Spleen (tissue), 11 donors: ENCODE data around the gene DIO1. TPM values are rescaled to one million over a fixed set of nuclear protein-coding genes. Genes with fewer than 3 reads are reported as not detected.

Experiments used
- DNase-seq: peaks from one replicate; pipeline ENCODE4 v3.0.0-alpha.2; 2020
- H3K27ac ChIP-seq, 8 donors: fragments of 200-600 bp; sonication (generic) in 7 of 8; 1 replicate in 4 of 8; 2 replicates in 4 of 8; pipeline versions ENCODE4 v1.5.0 to v1.8.0; 2016 to 2021; ENCODE audit warnings: inconsistent platforms in 4 of 8, mild to moderate bottlenecking in 4 of 8, moderate library complexity in 1 of 8
- H3K27me3 ChIP-seq, 7 donors: fragments of 200-600 bp; sonication (generic) in 6 of 7; replicated peaks in 1 of 7; 1 replicate in 4 of 7; 2 replicates in 3 of 7; pipeline versions ENCODE4 v1.5.0 to v1.8.0; 2016 to 2021; ENCODE audit warnings: inconsistent platforms in 3 of 7, mild to moderate bottlenecking in 1 of 7
- H3K36me3 ChIP-seq, 6 donors: fragments of 200-600 bp; sonication (generic) in 5 of 6; 1 replicate in 4 of 6; 2 replicates in 2 of 6; pipeline versions ENCODE4 v1.5.0 to v1.8.0; 2016 to 2021; ENCODE audit warnings: inconsistent platforms in 2 of 6
- H3K4me1 ChIP-seq, 6 donors: fragments of 200-600 bp; sonication (generic) in 5 of 6; 1 replicate in 3 of 6; 2 replicates in 3 of 6; pipeline versions ENCODE4 v1.5.0 to v1.8.0; 2016 to 2021; ENCODE audit warnings: inconsistent platforms in 3 of 6
- H3K4me3 ChIP-seq, 8 donors: fragments of 200-600 bp; sonication (generic) in 7 of 8; 1 replicate in 4 of 8; 2 replicates in 4 of 8; pipeline versions ENCODE4 v1.5.0 to v1.8.0; 2016 to 2021; ENCODE audit warnings: inconsistent platforms in 4 of 8, mild to moderate bottlenecking in 4 of 8, moderate library complexity in 2 of 8
- H3K9me3 ChIP-seq, 8 donors: fragments of 200-600 bp; sonication (generic) in 7 of 8; 1 replicate in 4 of 8; 2 replicates in 4 of 8; pipeline versions ENCODE4 v1.5.0 to v1.8.0; 2016 to 2021; ENCODE audit warnings: inconsistent platforms in 4 of 8
- POLR2A ChIP-seq, 3 donors: fragments of 450-650 bp; IDR thresholded peaks; one replicate each; pipeline ENCODE4 v1.5.1; 2017; ENCODE audit warnings: antibody characterized with exemption in 3 of 3, mild to moderate bottlenecking in 1 of 3
- POLR2AphosphoS5 ChIP-seq, 3 donors: sonication (generic); formaldehyde crosslinking; IDR thresholded peaks; one replicate each; pipeline ENCODE4 v1.5.1; 2017; ENCODE audit warnings: antibody characterized with exemption in 3 of 3
- WGBS, 5 donors: extraction: QIAGEN DNeasy Blood & Tissue Kit in 3 of 5; methylation state at CpG; one replicate each; pipeline versions ENCODE4 v1.1.5 to v1.1.7; 2013 to 2018; 5-methylcytosine and 5-hydroxymethylcytosine counted together
- intact Hi-C: fragments of 100-400 bp; cut with DNase I; formaldehyde crosslinking; loops from one replicate; pipeline ENCODE4 v1.15.0; 2023; ENCODE audit warnings: low total_unique reads
- polyA plus RNA-seq, 3 donors: library from polyadenylated mRNA; stranded (reverse); fragments of 200-250 nt; gene quantifications; one replicate each; pipeline ENCODE4 v1.2.1, GENCODE V29; 2013
- total RNA-seq, 7 donors: library from RNA; depleted of rRNA in 3 of 7; stranded (reverse); fragments of >200 nt in 3 of 7; fragmentation: NEBNext Ultra II Directional in 4 of 7; extraction: Animal tissue kit (Norgen Biotek cat#: 25700) in 4 of 7; gene quantifications; one replicate each; pipeline versions ENCODE4 v1.1.0 to v1.2.1, GENCODE V29; 2016 to 2021
- TF ChIP-seq, protein P1 (sequence below), 11 experiments: fragments of 200-600 bp in 7 of 11; fragments of 450-650 bp in 4 of 11; sonication (generic) in 4 of 11; IDR thresholded peaks in 8 of 11; conservative IDR thresholded peaks in 3 of 11; 1 replicate in 7 of 11; 2 replicates in 4 of 11; pipeline versions ENCODE4 v1.4.0 to v1.8.0; 2016 to 2021; ENCODE audit warnings: antibody characterized with exemption in 11 of 11, inconsistent platforms in 4 of 11, mild to moderate bottlenecking in 1 of 11
- donor health status: healthy with polysubstance abuse.
- donor health status: DM: no; HTN: no; CAD: no; lungs with moderate emphysema.
- donor health status: DM: no; HTN: no; CAD: no.
- donor health status: Bipolar disorder and iron deficiency.
- donor health status: healthy.
- donor health status: DM: no; HTN: no; CAD: no.
- donor health status: DM: yes; HTN: yes; CAD: no.

The DIO1 gene
- total and polyA plus RNA-seq, 10 donors = 0.04 to 1.6 (median 0.19) TPM; not detected in 3

DNA sequence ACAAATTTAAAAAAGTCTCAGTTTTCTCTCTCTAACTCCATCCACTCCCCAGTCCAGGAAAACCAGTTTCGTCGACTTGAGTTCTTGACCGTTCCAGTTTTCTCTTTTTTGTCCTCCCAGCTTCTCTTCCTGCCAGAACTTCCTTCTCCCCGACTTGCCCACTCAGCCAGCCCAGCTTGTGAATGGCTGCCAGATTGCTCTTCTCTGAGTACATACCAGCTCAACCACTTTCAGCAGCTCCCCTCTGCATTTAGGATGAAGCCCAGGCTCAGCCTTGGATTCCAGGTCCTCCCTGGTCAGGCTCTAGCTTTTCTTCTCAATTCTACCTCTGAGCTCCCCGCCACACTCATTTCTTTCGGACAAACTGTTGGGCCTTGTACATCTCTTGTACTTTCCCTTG is 1.4 kb downstream of the DIO1 start:
- Histone ChIP-seq H3K27ac (no peak overlapping the region), H3K4me1 (peaks cover 3 to 22% (median 7%) of the 10 kb centered on the region in 6 donors), H3K4me3 (no peak overlapping the region), H3K36me3 (no peaks in the 10 kb centered on the region), H3K27me3 (no peaks in the 10 kb centered on the region), H3K9me3 (no peaks in the 10 kb centered on the region)
- intact Hi-C loops = no loop called here
- TF ChIP-seq, protein P1, sequence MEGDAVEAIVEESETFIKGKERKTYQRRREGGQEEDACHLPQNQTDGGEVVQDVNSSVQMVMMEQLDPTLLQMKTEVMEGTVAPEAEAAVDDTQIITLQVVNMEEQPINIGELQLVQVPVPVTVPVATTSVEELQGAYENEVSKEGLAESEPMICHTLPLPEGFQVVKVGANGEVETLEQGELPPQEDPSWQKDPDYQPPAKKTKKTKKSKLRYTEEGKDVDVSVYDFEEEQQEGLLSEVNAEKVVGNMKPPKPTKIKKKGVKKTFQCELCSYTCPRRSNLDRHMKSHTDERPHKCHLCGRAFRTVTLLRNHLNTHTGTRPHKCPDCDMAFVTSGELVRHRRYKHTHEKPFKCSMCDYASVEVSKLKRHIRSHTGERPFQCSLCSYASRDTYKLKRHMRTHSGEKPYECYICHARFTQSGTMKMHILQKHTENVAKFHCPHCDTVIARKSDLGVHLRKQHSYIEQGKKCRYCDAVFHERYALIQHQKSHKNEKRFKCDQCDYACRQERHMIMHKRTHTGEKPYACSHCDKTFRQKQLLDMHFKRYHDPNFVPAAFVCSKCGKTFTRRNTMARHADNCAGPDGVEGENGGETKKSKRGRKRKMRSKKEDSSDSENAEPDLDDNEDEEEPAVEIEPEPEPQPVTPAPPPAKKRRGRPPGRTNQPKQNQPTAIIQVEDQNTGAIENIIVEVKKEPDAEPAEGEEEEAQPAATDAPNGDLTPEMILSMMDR (IDR thresholded peaks at IDR 0.05 in 8 of 11, conservative IDR thresholded peaks at IDR 0.05 in 3 of 11) = no peak
- WGBS, 5 donors = 49 to 66% (median 57%) methylated on average over 6 of the region's 6 CpGs
- DNase-seq = no peak

GRCh38 chr1:53896635-53897229 is 2.7 kb downstream of the DIO1 start:
- H3K27me3 ChIP-seq = no peaks in the 10 kb centered on the region
- TF ChIP-seq POLR2AphosphoS5 (IDR thresholded peaks at IDR 0.05) (no peak), POLR2A (IDR thresholded peaks at IDR 0.05) (no peak)
- TF ChIP-seq, protein P1 (IDR thresholded peaks at IDR 0.05 in 8 of 11, conservative IDR thresholded peaks at IDR 0.05 in 3 of 11) = no peak
- peaks cover 0 to 9% (median 3%) of the 10 kb centered on the region in 6 donors for H3K4me1 ChIP-seq
- intact Hi-C loops = no loop called here
- no peaks in the 10 kb centered on the region for H3K36me3 ChIP-seq
- H3K4me3 ChIP-seq = no peak overlapping the region
- DNase-seq = no peak
- WGBS, 5 donors = 79 to 100% (median 84%) methylated on average over 2 of the region's 2 CpGs
- H3K27ac ChIP-seq = no peak overlapping the region
- H3K9me3 ChIP-seq = no peaks in the 10 kb centered on the region

- TF ChIP-seq POLR2AphosphoS5 (IDR thresholded peaks at IDR 0.05) = no peak
- no peak for TF ChIP-seq POLR2A (IDR thresholded peaks at IDR 0.05)
- TF ChIP-seq, protein P1 (IDR thresholded peaks at IDR 0.05 in 8 of 11, conservative IDR thresholded peaks at IDR 0.05 in 3 of 11) = no peak
- Histone ChIP-seq H3K9me3 (no peaks in the 10 kb centered on the region), H3K4me3 (no peak overlapping the region), H3K27ac (no peak overlapping the region), H3K36me3 (no peaks in the 10 kb centered on the region), H3K27me3 (no peaks in the 10 kb centered on the region), H3K4me1 (no peaks in the 10 kb centered on the region)
- intact Hi-C loops = no loop called here
- DNase-seq = no peak
- 17 to 46% (median 25%) methylated on average over 2 of the region's 2 CpGs for WGBS, 5 donors
Observed at GRCh38 chr1:53899206-53899628, 5.2 kb downstream of the DIO1 start.

DNA sequence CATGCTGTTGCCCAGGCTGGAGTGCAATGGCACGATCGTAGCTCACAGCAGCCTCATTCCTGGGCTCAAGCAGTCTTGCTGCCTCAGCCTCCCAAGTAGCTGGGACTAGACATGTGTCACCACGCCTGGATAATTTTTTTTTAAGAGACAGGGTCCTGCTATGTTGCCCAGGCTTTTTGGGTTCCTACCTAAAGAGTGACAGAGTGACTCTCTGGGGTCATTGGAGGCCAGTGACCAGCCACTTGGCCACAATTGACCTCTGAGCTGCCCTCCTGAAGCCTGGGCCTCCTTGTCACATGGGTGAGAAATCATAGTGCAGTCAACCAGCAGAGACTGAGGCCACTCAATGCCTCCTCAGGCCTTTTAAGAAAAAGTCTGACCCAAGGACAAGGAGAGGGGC is 5.7 kb downstream of the DIO1 start:
- H3K27me3 ChIP-seq = no peaks in the 10 kb centered on the region
- no peaks in the 10 kb centered on the region for H3K4me1 ChIP-seq
- H3K27ac ChIP-seq = no peak overlapping the region
- H3K9me3 ChIP-seq = no peaks in the 10 kb centered on the region
- TF ChIP-seq, protein P1 (IDR thresholded peaks at IDR 0.05 in 8 of 11, conservative IDR thresholded peaks at IDR 0.05 in 3 of 11) = no peak
- TF ChIP-seq POLR2AphosphoS5 (IDR thresholded peaks at IDR 0.05) (no peak), POLR2A (IDR thresholded peaks at IDR 0.05) (no peak)
- WGBS, 5 donors = 90 to 97% (median 92%) methylated on average over 3 of the region's 3 CpGs
- H3K36me3 ChIP-seq = no peaks in the 10 kb centered on the region
- no peak overlapping the region for H3K4me3 ChIP-seq
- no peak for DNase-seq
- intact Hi-C loops = no loop called here
